OCI-LY3 (cell line): ENCODE measurements around the gene COMMD1.
"Not testable (repeated sequence)": the region's sequence is repeated elsewhere in the genome, so short reads cannot be mapped to it uniquely, and the experiment has no call there.

ENCODE experiments used
- H2AFZ ChIP-seq: fragments of 200-600, 300-600 bp; shearing (Covaris generic); 2 replicates; pipeline ENCODE4 v1.6.0; 2014; ENCODE audit warnings: antibody characterized with exemption, low read depth, low read length
- H3K27ac ChIP-seq: fragments of 200-600, 300-600 bp; sonication (generic); 2 replicates; pipeline ENCODE4 v1.5.1; 2014; ENCODE audit warnings: mild to moderate bottlenecking, low read length, moderate library complexity, mixed read lengths
- H3K27me3 ChIP-seq: fragments of 200-600, 300-600 bp; sonication (generic); 2 replicates; pipeline ENCODE4 v1.6.1; 2014; ENCODE audit warnings: low read depth, low read length, mixed read lengths
- H3K36me3 ChIP-seq: fragments of 200-600, 300-600 bp; sonication (generic); replicated peaks from 2 replicates; pipeline ENCODE3; 2014; ENCODE audit warnings: low read depth, low read length, mixed read lengths
- H3K4me1 ChIP-seq: fragments of 300-600, 200-600 bp; sonication (generic); 2 replicates; pipeline ENCODE4 v1.6.1; 2014; ENCODE audit warnings: low read length, mixed read lengths
- H3K4me2 ChIP-seq: fragments of 200-600, 300-600 bp; sonication (generic); 2 replicates; pipeline ENCODE4 v1.6.1; 2014; ENCODE audit warnings: low read length, mixed read lengths
- H3K4me3 ChIP-seq: fragments of 300-600, 200-600 bp; sonication (generic); 2 replicates; pipeline ENCODE4 v1.5.1; 2014; ENCODE audit warnings: antibody characterized with exemption, mild to moderate bottlenecking, low read length, moderate library complexity
- H3K79me2 ChIP-seq: fragments of 300-600, 200-600 bp; shearing (Covaris generic); 2 replicates; pipeline ENCODE4 v1.6.1; 2014; ENCODE audit warnings: mild to moderate bottlenecking, low read length, mixed read lengths
- H3K9ac ChIP-seq: fragments of 300-600, 200-600 bp; shearing (Covaris generic); 2 replicates; pipeline ENCODE4 v1.6.0; 2014; ENCODE audit warnings: mild to moderate bottlenecking, low read length, moderate library complexity
- H3K9me3 ChIP-seq: fragments of 200-600, 300-600 bp; shearing (Covaris generic); 2 replicates; pipeline ENCODE4 v1.6.1; 2014; ENCODE audit warnings: low read length, mixed read lengths; ENCODE audit not compliant: insufficient read depth
- H4K20me1 ChIP-seq: fragments of 200-600, 300-600 bp; sonication (generic); 2 replicates; pipeline ENCODE4 v1.6.1; 2016; ENCODE audit warnings: low read length, mixed read lengths; ENCODE audit not compliant: insufficient read depth
- CTCF ChIP-seq: fragments of 200-600, 300-600 bp; sonication (generic); IDR thresholded peaks from 2 replicates; pipeline ENCODE4 v1.5.1; 2014; ENCODE audit warnings: antibody characterized with exemption, low read length, low read depth
- EZH2phosphoT487 ChIP-seq: fragments of 200-600 bp; shearing (Covaris generic); IDR thresholded peaks from 2 replicates; pipeline ENCODE4 v1.6.1; 2018; ENCODE audit warnings: antibody characterized with exemption, mixed run types, low read depth

The COMMD1 gene

GRCh38 chr2:61910603-61911002, 5.1 kb downstream of the COMMD1 start:
- no peaks in the 10 kb centered on the region for H3K27me3 ChIP-seq
- H4K20me1 ChIP-seq: no peaks in the 10 kb centered on the region
- H3K4me1 ChIP-seq: peaks cover 6% of the 10 kb centered on the region; the same call in 1 of the 2 replicates
- no peak overlapping the region for H2AFZ ChIP-seq
- H3K36me3 ChIP-seq: no peaks in the 10 kb centered on the region
- no peak overlapping the region for H3K27ac ChIP-seq
- no peak overlapping the region for H3K4me2 ChIP-seq
- H3K9me3 ChIP-seq: no peaks in the 10 kb centered on the region
- peaks cover 9% of the 10 kb centered on the region for H3K79me2 ChIP-seq
- no peak overlapping the region for H3K9ac ChIP-seq
- TF ChIP-seq CTCF: peak; percentile 36; the same call in 1 of the 2 replicates
- TF ChIP-seq EZH2phosphoT487: no peak
- no peak overlapping the region for H3K4me3 ChIP-seq

- no peak overlapping the region for H2AFZ ChIP-seq
- no peaks in the 10 kb centered on the region for H4K20me1 ChIP-seq
- peaks cover 4% of the 10 kb centered on the region; the same call in 1 of the 2 replicates for H3K79me2 ChIP-seq
- no peaks in the 10 kb centered on the region for H3K27me3 ChIP-seq
- H3K4me1 ChIP-seq: peaks cover 3% of the 10 kb centered on the region; the same call in 1 of the 2 replicates
- H3K27ac ChIP-seq: no peak overlapping the region
- no peaks in the 10 kb centered on the region for H3K9me3 ChIP-seq
- no peaks in the 10 kb centered on the region for H3K36me3 ChIP-seq
- H3K4me2 ChIP-seq: no peak overlapping the region
- TF ChIP-seq CTCF (peak; percentile 24), EZH2phosphoT487 (no peak)
- no peak overlapping the region for H3K9ac ChIP-seq
- H3K4me3 ChIP-seq: no peak overlapping the region
Observed at GRCh38 chr2:61911510-61911909, 6.0 kb downstream of the COMMD1 start.

GRCh38 chr2:61914794-61915193, 9.3 kb downstream of the COMMD1 start:
- not testable (repeated sequence) for H3K4me3 ChIP-seq, H3K9me3 ChIP-seq, H3K36me3 ChIP-seq, H3K4me1 ChIP-seq, H3K27ac ChIP-seq, H3K9ac ChIP-seq, H3K27me3 ChIP-seq, H3K4me2 ChIP-seq, H4K20me1 ChIP-seq, H2AFZ ChIP-seq, H3K79me2 ChIP-seq

GRCh38 chr2:61920548-61920947, 15.1 kb downstream of the COMMD1 start:
- H3K4me3 ChIP-seq: no peak overlapping the region
- TF ChIP-seq CTCF: no peak
- no peak for TF ChIP-seq EZH2phosphoT487
- H3K4me1 ChIP-seq: no peaks in the 10 kb centered on the region
- no peaks in the 10 kb centered on the region for H4K20me1 ChIP-seq
- H3K79me2 ChIP-seq: no peaks in the 10 kb centered on the region
- H3K27ac ChIP-seq: no peak overlapping the region
- H3K4me2 ChIP-seq: no peak overlapping the region
- H3K9ac ChIP-seq: no peak overlapping the region
- no peaks in the 10 kb centered on the region for H3K9me3 ChIP-seq
- H3K27me3 ChIP-seq: no peaks in the 10 kb centered on the region
- no peak overlapping the region for H2AFZ ChIP-seq
- no peaks in the 10 kb centered on the region for H3K36me3 ChIP-seq

GRCh38 chr2:61922714-61923113, 17.2 kb downstream of the COMMD1 start:
- no peaks in the 10 kb centered on the region for H4K20me1 ChIP-seq
- H3K4me2 ChIP-seq: no peak overlapping the region
- H3K27ac ChIP-seq: no peak overlapping the region
- H3K4me1 ChIP-seq: no peaks in the 10 kb centered on the region
- H3K9me3 ChIP-seq: no peaks in the 10 kb centered on the region
- H3K36me3 ChIP-seq: no peaks in the 10 kb centered on the region
- TF ChIP-seq EZH2phosphoT487 (no peak), CTCF (no peak)
- no peaks in the 10 kb centered on the region for H3K79me2 ChIP-seq
- no peak overlapping the region for H3K9ac ChIP-seq
- H3K27me3 ChIP-seq: no peaks in the 10 kb centered on the region
- no peak overlapping the region for H2AFZ ChIP-seq
- H3K4me3 ChIP-seq: no peak overlapping the region
